CD4-positive, alpha-beta T cell treated with Interleukin-4 for 1 hour (primary cell): ENCODE data around the gene NOP16.

Source experiments
- DNase-seq, 2 donors: peaks; one replicate each; pipeline ENCODE4 v3.0.0-alpha.2; 2020 to 2022

The NOP16 gene

DNA sequence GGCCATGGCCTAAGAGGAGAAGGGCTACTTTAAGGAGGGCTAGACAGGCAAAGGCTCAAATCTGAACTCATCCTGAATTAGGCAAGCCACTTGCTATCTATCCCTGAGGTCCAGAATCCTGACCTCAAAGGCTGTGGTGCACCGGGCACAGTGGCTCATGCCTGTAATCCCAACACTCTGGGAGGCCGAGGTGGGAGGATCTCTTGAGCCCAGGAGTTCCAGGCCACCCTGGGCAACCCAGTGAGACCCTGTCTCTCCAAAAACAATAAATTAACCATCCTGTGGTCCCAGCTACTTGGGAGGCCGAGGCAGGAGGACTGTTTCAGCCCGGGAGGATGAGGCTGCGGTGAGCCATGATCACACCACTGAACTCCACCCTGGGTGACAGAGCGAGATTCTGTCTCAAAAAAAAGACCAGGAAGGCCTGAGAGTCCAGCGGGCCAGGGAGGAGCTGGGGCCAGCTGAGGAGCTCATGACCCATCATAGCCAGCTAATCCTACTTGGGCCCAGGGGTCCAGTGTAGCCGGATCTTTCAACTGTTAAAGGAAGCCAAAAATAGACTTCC lies 4.0 kb downstream of the NOP16 start:
- DNase-seq: no peak

- no peak for DNase-seq
These were observed 4.4 kb downstream of the NOP16 start for GRCh38 chr5:176383961-176384360.

DNA sequence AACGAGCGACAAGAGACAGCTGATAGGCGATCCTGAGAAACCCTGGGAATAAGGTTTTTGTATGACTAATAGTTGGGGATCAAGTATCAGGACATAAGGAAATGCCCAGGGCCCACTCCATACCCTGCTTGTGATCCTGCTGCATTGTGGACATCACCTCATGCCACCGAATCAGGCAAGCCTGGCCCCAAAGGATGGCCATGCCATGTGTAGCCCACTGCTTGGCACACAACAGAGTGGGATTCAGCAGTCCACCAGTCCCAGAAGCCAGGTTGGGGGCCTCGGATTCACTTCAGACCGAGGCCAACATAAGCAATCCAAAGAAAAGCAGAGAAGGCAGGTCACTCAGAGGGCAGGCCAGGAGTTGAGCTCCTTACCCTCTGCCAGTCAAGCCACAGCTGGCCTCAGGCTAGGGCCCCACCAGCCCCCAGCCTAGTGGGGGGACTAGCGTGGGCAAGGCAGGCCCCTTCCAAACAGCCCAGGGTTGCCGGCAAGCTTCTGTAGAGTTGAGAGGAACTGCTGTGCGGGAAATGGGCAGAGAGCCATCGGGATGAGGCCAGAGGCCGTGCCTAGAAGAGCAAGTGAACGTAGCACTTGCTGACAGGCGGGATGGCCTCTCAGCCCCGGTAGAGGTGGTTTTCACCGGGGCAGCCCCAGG lies 5.0 kb downstream of the NOP16 start:
- no peak for DNase-seq

DNA sequence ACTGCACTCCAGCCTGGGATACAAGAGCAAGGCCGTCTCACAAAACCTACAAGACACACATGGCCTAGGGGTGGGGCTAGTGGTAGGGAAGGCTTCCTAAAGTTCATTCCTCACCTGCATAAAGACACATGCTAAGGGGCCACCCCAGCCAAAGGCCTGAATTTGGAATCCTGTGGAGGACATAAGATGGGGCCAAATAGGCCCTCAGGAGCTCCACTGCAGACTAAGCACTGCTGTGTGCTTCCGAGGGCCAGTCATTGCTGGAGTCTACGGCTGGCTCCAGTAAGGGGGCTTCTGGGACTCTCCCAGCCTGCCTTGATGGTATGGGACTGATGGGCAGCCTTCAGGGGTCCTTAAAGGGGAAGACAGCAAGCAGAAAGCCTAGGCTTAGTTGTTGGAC lies 5.7 kb downstream of the NOP16 start:
- DNase-seq: no peak

- no peak for DNase-seq
These were observed 6.4 kb downstream of the NOP16 start for GRCh38 chr5:176381979-176382378.

GRCh38 chr5:176381423-176381822 lies 7.0 kb downstream of the NOP16 start:
- DNase-seq: no peak

GRCh38 chr5:176379881-176380280 lies 8.5 kb downstream of the NOP16 start:
- no peak for DNase-seq

- no peak for DNase-seq
These were observed 15.1 kb downstream of the NOP16 start for GRCh38 chr5:176373100-176373818.

DNA sequence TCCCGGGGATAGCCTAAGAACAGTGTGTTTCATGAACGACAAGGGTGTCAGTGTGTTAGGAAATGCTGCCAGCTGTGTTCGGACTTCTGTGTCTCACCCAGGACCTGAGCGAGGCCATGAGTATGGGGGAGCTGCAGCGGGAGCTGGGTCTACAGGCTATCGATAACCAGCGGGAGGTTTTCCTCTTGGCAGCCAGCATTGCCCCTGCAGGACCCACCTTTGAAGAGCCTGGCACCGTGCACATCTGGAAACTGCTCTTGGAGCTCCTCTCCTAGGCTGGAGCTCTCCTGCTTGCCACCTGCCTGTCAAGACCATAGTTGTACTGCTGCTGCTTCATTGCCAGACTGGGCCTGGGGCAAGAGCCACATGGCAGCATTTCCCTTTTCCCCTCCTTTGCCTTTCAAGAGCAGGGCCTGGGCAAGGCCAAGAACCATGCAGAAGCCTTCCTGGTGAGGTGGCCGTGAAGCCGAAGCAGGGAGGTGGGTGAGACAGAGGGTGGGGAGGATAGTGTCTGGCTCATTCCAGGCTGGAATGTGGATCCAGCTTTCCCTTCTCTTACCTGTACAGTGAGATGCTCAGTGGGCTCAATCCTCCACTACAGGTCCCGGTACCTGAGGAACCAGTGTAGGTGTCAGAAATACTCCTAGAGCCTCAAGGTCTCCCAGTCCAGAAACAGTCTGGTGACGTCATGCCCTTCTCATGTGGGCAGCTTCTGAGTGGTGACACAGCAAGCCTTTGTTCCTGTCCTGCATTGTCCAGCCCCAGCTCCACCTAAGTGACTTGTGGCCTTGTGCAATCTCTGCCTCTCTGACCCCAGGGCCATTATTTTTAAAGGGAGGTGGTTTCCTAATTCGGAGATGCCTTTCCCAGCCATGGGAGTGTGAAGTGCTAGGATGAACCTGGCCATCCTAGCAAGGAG lies 16.5 kb downstream of the NOP16 start:
- DNase-seq: peak in 1 of 2 donors; percentile 43

GRCh38 chr5:176369934-176370711 lies 18.3 kb downstream of the NOP16 start:
- no peak for DNase-seq

DNA sequence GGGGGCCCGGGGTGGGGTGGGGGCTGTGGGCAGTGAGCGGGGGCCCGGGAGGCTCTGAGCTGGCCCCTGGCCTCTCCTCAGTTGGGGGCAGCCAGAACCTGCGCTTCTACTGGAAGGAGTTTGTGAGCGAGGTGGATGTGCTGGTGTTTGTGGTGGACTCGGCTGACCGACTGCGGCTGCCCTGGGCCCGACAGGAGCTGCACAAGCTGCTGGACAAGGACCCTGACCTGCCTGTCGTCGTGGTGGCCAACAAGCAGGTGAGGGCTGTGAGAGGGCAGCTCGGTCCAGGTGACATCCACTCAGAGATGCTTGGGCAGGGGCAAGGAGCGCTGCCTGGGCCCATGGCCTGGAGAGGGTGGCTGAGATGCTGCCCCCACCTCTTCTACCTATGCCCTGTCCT lies 19.7 kb downstream of the NOP16 start:
- DNase-seq: no peak

DNA sequence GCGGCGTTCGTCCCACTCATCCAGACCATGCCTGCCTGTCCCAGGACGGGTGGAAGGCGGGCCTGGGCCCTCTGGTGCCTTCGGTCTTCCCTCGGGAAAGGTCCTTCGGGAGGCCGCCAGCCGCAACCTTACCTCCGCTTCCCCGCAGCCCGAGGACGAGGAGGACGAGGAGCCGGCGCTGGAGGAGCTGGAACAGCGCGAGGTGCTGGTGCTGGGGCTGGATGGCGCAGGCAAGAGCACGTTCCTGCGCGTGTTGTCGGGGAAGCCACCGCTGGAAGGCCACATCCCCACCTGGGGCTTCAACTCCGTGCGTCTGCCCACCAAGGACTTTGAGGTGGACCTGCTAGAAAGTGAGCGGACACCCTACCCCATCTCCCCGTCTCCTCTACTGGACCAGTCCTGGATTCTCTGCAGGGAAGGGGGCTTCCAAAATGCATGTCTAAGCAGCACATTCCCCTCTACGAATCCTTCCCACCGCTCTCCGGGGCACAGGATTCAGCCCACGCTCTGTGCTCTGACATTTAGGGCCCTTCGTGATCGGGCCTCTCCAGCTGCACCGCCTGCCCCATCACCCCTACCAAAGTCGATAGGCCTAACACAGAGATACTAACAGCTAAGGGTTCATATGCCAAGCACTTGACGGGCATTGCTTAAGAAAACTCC lies 22.0 kb downstream of the NOP16 start:
- DNase-seq: no peak

GRCh38 chr5:176365351-176366231 lies 22.8 kb downstream of the NOP16 start, which contains the start of gene ARL10:
Gene ARL10, plus strand, starts transcription at chr5:176365487. Its CDS starts 77 bp downstream, at chr5:176365564.
- peak; percentile 45 to 57 for DNase-seq

- DNase-seq: no peak
These were observed 23.5 kb downstream of the NOP16 start for GRCh38 chr5:176364765-176365350.

GRCh38 chr5:176362233-176362490 lies 26.2 kb downstream of the NOP16 start:
- no peak for DNase-seq

GRCh38 chr5:176361437-176362232 lies 26.8 kb downstream of the NOP16 start, which contains the start of gene KIAA1191:
Gene KIAA1191, minus strand, starts transcription at chr5:176361764. Its CDS starts 2,256 bp downstream, at chr5:176359508.
- DNase-seq: peak; percentile 95 to 96

DNA sequence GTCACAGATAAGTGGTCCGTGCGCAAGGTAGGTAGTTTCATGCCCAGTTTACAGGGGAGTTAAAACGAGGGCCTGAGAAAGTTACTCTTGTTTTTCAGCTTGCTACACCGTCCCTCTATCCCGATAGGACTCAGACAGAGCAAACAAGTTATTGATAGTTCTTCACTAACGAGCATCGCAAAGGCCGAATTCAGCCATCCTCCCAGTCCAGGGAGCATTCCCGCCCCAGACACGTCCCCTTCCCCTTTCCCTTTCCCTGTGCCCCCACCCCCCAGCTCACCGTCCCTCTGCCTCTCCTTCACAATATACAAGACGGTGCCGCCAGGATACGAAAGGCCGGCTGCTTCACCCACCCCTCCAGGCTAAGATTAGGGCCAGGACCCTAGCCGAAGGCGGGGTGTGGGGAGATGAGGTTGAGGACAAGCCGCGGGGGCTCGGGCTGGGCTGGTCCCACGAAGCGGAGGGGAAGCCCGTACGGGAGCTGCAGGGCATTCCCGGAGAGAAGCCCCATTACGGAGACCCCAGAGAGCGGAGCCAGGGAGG lies 27.4 kb downstream of the NOP16 start:
- no peak for DNase-seq

DNA sequence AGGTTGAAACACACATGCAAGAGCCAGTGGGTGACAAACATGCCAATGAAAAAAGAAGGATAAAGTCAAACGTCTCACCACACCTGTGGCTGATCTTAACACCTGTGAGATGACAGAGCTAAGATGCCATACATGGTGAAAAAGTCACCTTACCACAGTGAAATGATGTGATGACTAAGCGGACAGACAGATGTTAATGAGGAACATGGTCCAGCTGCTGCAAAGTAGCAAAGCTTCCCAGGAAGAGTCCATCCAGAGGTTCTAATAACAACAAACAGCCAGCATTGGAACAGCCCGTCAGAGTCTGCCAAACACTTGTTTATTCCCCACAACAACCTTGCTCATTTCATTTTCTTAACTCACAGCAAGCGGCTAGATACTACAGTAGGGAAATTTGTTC lies 28.7 kb downstream of the NOP16 start:
- DNase-seq: no peak

- DNase-seq: no peak
These were observed 32.2 kb downstream of the NOP16 start for GRCh38 chr5:176356179-176356566.
